Amniotic stem cell (primary cell): Measurements from ENCODE around the gene RAB6B.
A peak's percentile ranks its signal among the peaks of the same experiment; 100 is the strongest.

Experiments
- DNase-seq: peaks from one replicate; lab custom pipeline; 2025; lab: John Stamatoyannopoulos, UW

Gene RAB6B

GRCh38 chr3:133930341-133930933 is 34.8 kb upstream of the RAB6B start:
- peak; percentile 54 for DNase-seq

GRCh38 chr3:133928903-133929607 is 33.4 kb upstream of the RAB6B start:
- DNase-seq, result no peak

GRCh38 chr3:133928136-133928893 is 32.6 kb upstream of the RAB6B start:
- no peak for DNase-seq

GRCh38 chr3:133927540-133928066 is 31.9 kb upstream of the RAB6B start:
- peak; percentile 14 for DNase-seq

GRCh38 chr3:133926736-133927539 is 31.3 kb upstream of the RAB6B start:
- DNase-seq, result no peak

GRCh38 chr3:133925960-133926735 is 30.5 kb upstream of the RAB6B start:
- no peak for DNase-seq

- DNase-seq, result no peak
Observed at GRCh38 chr3:133924041-133924440, 28.4 kb upstream of the RAB6B start.

GRCh38 chr3:133921592-133921991 is 25.9 kb upstream of the RAB6B start:
- DNase-seq, result no peak

GRCh38 chr3:133917144-133917543 is 21.5 kb upstream of the RAB6B start:
- DNase-seq, result no peak

- no peak for DNase-seq
Observed at GRCh38 chr3:133915685-133916658, 20.3 kb upstream of the RAB6B start.

GRCh38 chr3:133914839-133915600 is 19.3 kb upstream of the RAB6B start:
- DNase-seq, result no peak

GRCh38 chr3:133910422-133910821 is 14.7 kb upstream of the RAB6B start:
- DNase-seq, result no peak

GRCh38 chr3:133905376-133905775 is 9.7 kb upstream of the RAB6B start:
- no peak for DNase-seq

GRCh38 chr3:133901847-133902246 is 6.2 kb upstream of the RAB6B start:
- no peak for DNase-seq

GRCh38 chr3:133901083-133901482 is 5.4 kb upstream of the RAB6B start:
- no peak for DNase-seq

GRCh38 chr3:133899311-133899710 is 3.6 kb upstream of the RAB6B start:
- no peak for DNase-seq

GRCh38 chr3:133897547-133897946 is 1.9 kb upstream of the RAB6B start:
- no peak for DNase-seq

- no peak for DNase-seq
Observed at GRCh38 chr3:133896002-133896761, 500 bp upstream of the RAB6B start.
